K562 treated with DMSO at 1 percent for 24 hours (cell line): ENCODE measurements around the gene RANGRF. TPM values are rescaled to one million over a fixed set of nuclear protein-coding genes. Genes with fewer than 3 reads are reported as not detected.

Experiments
- total RNA-seq: library from RNA; unstranded; fragments of 300-600 nt; gene quantifications from 2 replicates; pipeline ENCODE4 v1.2.3, GENCODE V29; 2022; ENCODE audit warnings: low read depth; ENCODE audit not compliant: insufficient read depth

Gene RANGRF
- total RNA-seq = 18.6 and 20.0 TPM in 2 replicates

DNA sequence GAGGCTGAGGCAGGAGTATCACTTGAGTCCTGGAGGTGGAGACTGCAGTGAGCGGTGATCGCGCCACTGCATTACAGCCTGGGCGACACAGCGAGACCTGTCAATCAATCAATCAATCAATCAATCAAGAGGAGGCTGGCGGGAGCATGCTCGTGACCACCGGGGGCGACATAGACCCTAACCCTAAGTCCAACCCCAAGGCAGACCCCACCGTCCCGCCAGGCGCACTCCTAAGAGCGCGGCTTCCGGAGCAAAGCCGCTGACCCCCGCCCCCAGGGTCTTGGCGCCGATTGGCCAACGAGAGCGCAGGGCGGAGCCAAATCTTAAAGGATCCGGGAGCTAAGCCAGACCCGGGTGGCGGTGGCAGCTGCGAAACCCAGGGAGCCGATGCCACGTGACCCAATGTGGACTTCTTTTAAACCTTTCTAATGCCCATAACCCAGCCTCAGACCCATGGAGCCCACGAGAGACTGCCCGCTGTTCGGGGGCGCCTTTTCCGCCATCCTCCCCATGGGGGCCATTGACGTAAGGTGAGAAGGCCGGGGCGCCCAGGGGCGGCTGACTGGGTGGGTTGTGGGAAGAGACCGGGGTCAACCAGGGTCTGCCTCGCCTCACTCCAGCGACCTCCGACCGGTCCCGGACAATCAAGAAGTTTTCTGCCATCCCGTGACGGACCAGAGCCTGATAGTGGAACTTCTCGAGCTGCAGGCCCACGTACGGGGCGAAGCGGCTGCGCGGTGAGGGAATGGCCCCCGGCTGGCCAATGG, at the start of gene RANGRF:
RANGRF (plus strand) TSS at position 335 of the 767 bp plus-strand sequence; CDS start at position 454, 119 bp downstream.

GRCh38 chr17:8248751-8249607, 39.5 kb upstream of the RANGRF start, which contains the start of gene PFAS:
PFAS (plus strand) TSS chr17:8249289; CDS start chr17:8253938, 4,649 bp downstream.

DNA sequence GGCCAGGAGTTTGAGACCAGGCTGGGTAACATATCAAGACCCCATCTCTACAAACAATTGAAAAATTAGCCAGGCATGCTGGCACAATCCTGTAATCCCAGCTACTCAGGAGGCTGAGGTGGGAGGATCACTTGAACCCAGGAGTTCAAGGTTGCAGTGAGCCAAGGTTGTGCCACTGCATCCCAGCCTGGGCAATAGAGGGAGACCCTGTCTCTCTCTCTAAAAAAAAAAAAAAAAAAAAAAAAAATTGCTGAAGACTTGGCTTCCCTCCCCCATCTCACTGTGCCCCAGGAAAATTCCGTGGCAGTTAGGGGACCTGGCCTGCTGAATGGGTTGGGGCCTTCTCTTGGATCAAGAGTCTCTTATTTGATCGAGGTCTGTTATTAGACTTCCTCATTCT, 51.1 kb downstream of the RANGRF start, which contains the start of gene ODF4:
ODF4 (plus strand) TSS at position 301 of the 400 bp plus-strand sequence. CDS start 212 bp downstream, outside the sequence.

Other genes starting within 250 kb of the RANGRF start
- gene ALOX15B, start 249.6 kb upstream of the RANGRF start, total RNA-seq = not detected in 2 replicates
- 0.10 TPM in 1 of 2 replicates, not detected in the other for gene ALOX12B, start 201.0 kb upstream of the RANGRF start, total RNA-seq
- gene ALOXE3, start 170.2 kb upstream of the RANGRF start, total RNA-seq = 0.57 TPM in 1 of 2 replicates, not detected in the other
- 0.74 and 1.1 TPM in 2 replicates for gene HES7, start 164.6 kb upstream of the RANGRF start, total RNA-seq
- 11.4 and 15.0 TPM in 2 replicates for gene PER1, start 136.3 kb upstream of the RANGRF start, total RNA-seq
- 27.2 and 30.7 TPM in 2 replicates for gene VAMP2, start 125.7 kb upstream of the RANGRF start, total RNA-seq
- gene TMEM107, start 112.3 kb upstream of the RANGRF start, total RNA-seq = 20.4 and 26.3 TPM in 2 replicates
- 15.7 and 16.8 TPM in 2 replicates for gene BORCS6, start 98.5 kb upstream of the RANGRF start, total RNA-seq
- gene AURKB, start 78.1 kb upstream of the RANGRF start, total RNA-seq = 188 and 206 TPM in 2 replicates
- gene CTC1, start 40.6 kb upstream of the RANGRF start, total RNA-seq = 6.6 and 7.6 TPM in 2 replicates
- gene PFAS, start 39.4 kb upstream of the RANGRF start, total RNA-seq = 11.0 and 14.8 TPM in 2 replicates
- gene SLC25A35, start 6.7 kb downstream of the RANGRF start, total RNA-seq = 8.3 and 9.0 TPM in 2 replicates
- not detected in 2 replicates for gene ARHGEF15, start 21.6 kb downstream of the RANGRF start, total RNA-seq
- gene ODF4, start 51.2 kb downstream of the RANGRF start, total RNA-seq = not detected in 2 replicates
- gene RPL26, start 94.5 kb downstream of the RANGRF start, total RNA-seq = 4,208 and 4,686 TPM in 2 replicates
- gene RNF222, start 109.2 kb downstream of the RANGRF start, total RNA-seq = not detected in 2 replicates
- gene NDEL1, start 147.2 kb downstream of the RANGRF start, total RNA-seq = 26.2 and 28.8 TPM in 2 replicates